CD4-positive, alpha-beta memory T cell (primary cell): ENCODE measurements around the gene SLC35F5. TPM values are rescaled to one million over a fixed set of nuclear protein-coding genes. Genes with fewer than 3 reads are reported as not detected.
A peak's percentile ranks its signal among the peaks of the same experiment; 100 is the strongest.
"Not testable (repeated sequence)": the region's sequence is repeated elsewhere in the genome, so short reads cannot be mapped to it uniquely, and the experiment has no call there.

Experiments
- CTCF ChIA-PET: fragments of 350-600 bp; sonication (Branson Sonifier 250); formaldehyde crosslinking; loops from one replicate; lab custom pipeline; 2021; ENCODE audit warnings: inconsistent platforms; ENCODE audit not compliant: partially characterized antibody; lab: Charles Lee
- POLR2A ChIA-PET: fragments of 350-600 bp; sonication (Branson Sonifier 250); formaldehyde crosslinking; loops from one replicate; lab custom pipeline; 2021; ENCODE audit not compliant: partially characterized antibody; lab: Charles Lee
- DNase-seq, 5 donors: peaks; one replicate each; pipeline versions ENCODE4 v3.0.0 to v3.0.0-alpha.2; 2020 to 2022; ENCODE audit warnings: mixed read lengths in 1 of 5
- H3K27ac ChIP-seq: one replicate; pipeline ENCODE4 v1.7.0; 2013; ENCODE audit warnings: low read depth, low read length
- H3K27me3 ChIP-seq: 2 replicates; pipeline ENCODE4 v1.7.0; 2013; ENCODE audit warnings: mild to moderate bottlenecking, low read length, moderate library complexity; ENCODE audit not compliant: insufficient read depth
- H3K36me3 ChIP-seq: 2 replicates; pipeline ENCODE4 v1.7.0; 2013; ENCODE audit warnings: mild to moderate bottlenecking, low read length, moderate library complexity; ENCODE audit not compliant: insufficient read depth
- H3K4me1 ChIP-seq: 2 replicates; pipeline ENCODE4 v1.7.0; 2013; ENCODE audit warnings: mild to moderate bottlenecking, low read length, moderate library complexity; ENCODE audit not compliant: insufficient read depth
- H3K4me3 ChIP-seq, 2 donors: one replicate each; pipeline ENCODE4 v1.7.0; 2013; ENCODE audit warnings: low read length in 2 of 2, mild to moderate bottlenecking in 1 of 2
- H3K9me3 ChIP-seq, 2 donors: one replicate each; pipeline ENCODE4 v1.7.0; 2013; ENCODE audit warnings: low read length in 2 of 2, control low read depth in 1 of 2; ENCODE audit not compliant: control insufficient read depth in 1 of 2
- H3K27ac Mint-ChIP-seq, 7 donors: one replicate each; pipeline ENCODE4 v1.8.0; 2020 to 2021; ENCODE audit warnings: mixed read lengths in 7 of 7, mild to moderate bottlenecking in 6 of 7, inconsistent platforms in 3 of 7, moderate library complexity in 3 of 7
- H3K27me3 Mint-ChIP-seq, 2 donors: one replicate each; pipeline ENCODE4 v1.8.0; 2020 to 2021; ENCODE audit warnings: mixed read lengths in 2 of 2
- H3K36me3 Mint-ChIP-seq, 2 donors: one replicate each; pipeline ENCODE4 v1.8.0; 2020 to 2021; ENCODE audit warnings: mixed read lengths in 2 of 2, inconsistent platforms in 1 of 2, mild to moderate bottlenecking in 1 of 2
- H3K4me1 Mint-ChIP-seq, 4 donors: one replicate each; pipeline ENCODE4 v1.8.0; 2020 to 2021; ENCODE audit warnings: mixed read lengths in 4 of 4, mild to moderate bottlenecking in 1 of 4
- H3K4me3 Mint-ChIP-seq, 8 donors: one replicate each; pipeline ENCODE4 v1.8.0; 2020 to 2021; ENCODE audit warnings: mixed read lengths in 8 of 8, mild to moderate bottlenecking in 7 of 8, moderate library complexity in 6 of 8, inconsistent platforms in 3 of 8
- H3K9me3 Mint-ChIP-seq, 8 donors: one replicate each; pipeline ENCODE4 v1.8.0; 2020 to 2021; ENCODE audit warnings: mixed read lengths in 8 of 8, mild to moderate bottlenecking in 5 of 8, inconsistent platforms in 3 of 8, moderate library complexity in 1 of 8
- intact Hi-C: fragments of 100-400 bp; cut with micrococcal nuclease; formaldehyde crosslinking; loops from one replicate; pipeline ENCODE4 v1.15.1; 2023
- polyA plus RNA-seq, 2 donors: library from polyadenylated mRNA; unstranded; fragments of 300-500 nt; fragmentation: Illumina TruSeq; gene quantifications; one replicate each; pipeline ENCODE4 v1.2.3, GENCODE V29; 2021
- total RNA-seq, 2 experiments: library from RNA; stranded (reverse); gene quantifications; one replicate each; pipeline ENCODE4 v1.2.3, GENCODE V29; 2021

The SLC35F5 gene
- total and polyA plus RNA-seq, 4 experiments from 2014 or later, result 4.5 to 30.9 (median 17.9) TPM

DNA sequence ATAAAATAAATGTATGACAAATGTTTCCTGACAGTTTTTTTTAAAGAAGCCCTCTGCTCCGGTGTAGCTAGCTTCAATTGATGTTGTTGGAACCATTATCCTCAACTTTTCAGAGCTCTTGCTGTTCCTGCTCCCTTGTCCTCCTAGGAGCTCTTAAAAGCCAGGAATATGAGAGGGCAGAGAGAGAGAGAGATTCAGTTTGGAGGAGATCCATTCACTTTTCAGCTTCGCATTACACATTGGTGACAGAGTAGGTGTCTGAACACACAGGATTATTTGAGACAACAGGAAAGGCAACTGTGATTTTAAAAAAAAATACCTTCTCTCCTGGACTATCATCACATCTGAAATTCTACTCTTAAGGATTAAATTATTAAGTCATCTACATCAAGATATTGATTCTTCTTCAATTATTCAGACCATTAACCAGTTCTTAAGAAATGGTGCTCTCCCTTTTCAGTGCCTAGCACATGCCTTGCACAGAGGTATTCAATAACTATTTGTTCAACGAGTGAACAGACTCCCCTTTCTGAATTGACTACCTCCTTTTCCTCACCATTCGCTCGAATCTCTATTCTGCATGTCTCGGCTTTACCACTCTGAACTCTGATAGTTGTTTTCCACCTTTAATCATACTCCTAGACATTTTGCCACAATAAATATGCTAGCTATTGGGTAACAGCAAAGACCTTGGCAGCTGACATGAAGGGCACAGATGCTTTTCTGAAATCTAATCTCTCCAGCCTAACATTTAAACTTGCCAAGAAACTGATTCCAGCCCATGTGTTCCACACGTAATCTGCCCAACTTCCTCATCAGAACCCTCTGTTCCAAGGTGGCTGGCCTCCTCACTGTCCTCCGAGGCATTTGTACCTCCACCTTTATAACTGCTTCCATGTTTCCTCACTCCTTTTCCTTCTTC is 28.6 kb upstream of the SLC35F5 start:
- Mint-ChIP-seq H3K9me3 (peaks cover 0 to 4% (median 1%) of the 10 kb centered on the region in 8 donors), H3K27me3 (peaks cover 0 to 5% of the 10 kb centered on the region in 2 donors), H3K27ac (no peak overlapping the region), H3K36me3 (no peaks in the 10 kb centered on the region), H3K4me1 (peaks cover 0 to 6% (median 4%) of the 10 kb centered on the region in 4 donors), H3K4me3 (no peak overlapping the region)
- intact Hi-C loops, result no loop called here
- no peak overlapping the region for H3K4me3 ChIP-seq
- ChIA-PET CTCF (no interaction called here), POLR2A (no interaction called here)
- DNase-seq, result no peak
- no peak overlapping the region for H3K27ac ChIP-seq
- H3K27me3 ChIP-seq, result no peaks in the 10 kb centered on the region
- H3K36me3 ChIP-seq, result no peaks in the 10 kb centered on the region
- peaks cover 5% of the 10 kb centered on the region for H3K4me1 ChIP-seq
- H3K9me3 ChIP-seq, result no peaks in the 10 kb centered on the region

GRCh38 chr2:113780472-113780871 is 24.0 kb upstream of the SLC35F5 start:
- Mint-ChIP-seq H3K4me1 (peaks cover 0 to 7% (median 7%) of the 10 kb centered on the region in 4 donors), H3K36me3 (no peaks in the 10 kb centered on the region), H3K9me3 (peaks cover 0 to 3% (median 0%) of the 10 kb centered on the region in 8 donors), H3K27ac (peak overlapping the region in 1 of 7 donors; percentile 32), H3K27me3 (peaks cover 0 to 5% of the 10 kb centered on the region in 2 donors), H3K4me3 (no peak overlapping the region)
- Histone ChIP-seq H3K27me3 (no peaks in the 10 kb centered on the region), H3K4me3 (no peak overlapping the region), H3K9me3 (no peaks in the 10 kb centered on the region), H3K27ac (no peak overlapping the region), H3K36me3 (no peaks in the 10 kb centered on the region), H3K4me1 (peaks cover 6% of the 10 kb centered on the region)
- POLR2A ChIA-PET, result no interaction called here
- intact Hi-C loops, result no loop called here
- no peak for DNase-seq
- CTCF ChIA-PET, result no interaction called here

GRCh38 chr2:113777371-113777770 is 20.9 kb upstream of the SLC35F5 start:
- peaks cover 0 to 3% (median 0%) of the 10 kb centered on the region in 8 donors for H3K9me3 Mint-ChIP-seq
- peaks cover 6% of the 10 kb centered on the region for H3K4me1 ChIP-seq
- H3K27me3 ChIP-seq, result no peaks in the 10 kb centered on the region
- H3K4me1 Mint-ChIP-seq, result peaks cover 0 to 7% (median 7%) of the 10 kb centered on the region in 4 donors
- ChIA-PET POLR2A (no interaction called here), CTCF (no interaction called here)
- H3K4me3 ChIP-seq, result no peak overlapping the region
- H3K36me3 ChIP-seq, result no peaks in the 10 kb centered on the region
- intact Hi-C loops, result no loop called here
- H3K4me3 Mint-ChIP-seq, result no peak overlapping the region
- H3K27ac ChIP-seq, result no peak overlapping the region
- no peak overlapping the region for H3K27ac Mint-ChIP-seq
- no peaks in the 10 kb centered on the region for H3K36me3 Mint-ChIP-seq
- H3K9me3 ChIP-seq, result no peaks in the 10 kb centered on the region
- H3K27me3 Mint-ChIP-seq, result no peaks in the 10 kb centered on the region
- no peak for DNase-seq

DNA sequence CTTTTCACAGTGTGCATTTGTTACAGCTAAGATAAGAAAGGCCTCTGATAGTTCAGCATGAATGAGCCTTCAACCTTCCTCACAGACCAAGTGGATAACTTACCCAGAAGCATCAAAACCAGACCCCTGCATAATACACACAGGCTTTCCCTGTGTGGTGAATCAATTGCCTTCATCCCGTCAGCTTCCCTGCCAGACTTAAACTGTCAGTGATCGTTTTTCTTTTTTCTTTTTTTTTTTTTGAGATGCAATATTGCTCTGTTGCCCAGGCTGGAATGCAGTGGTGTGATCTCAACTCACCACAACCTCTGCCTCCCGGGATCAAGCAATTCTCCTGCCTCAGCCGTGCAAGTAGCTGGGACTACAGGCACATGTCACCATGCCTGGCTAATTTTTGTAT is 20.5 kb upstream of the SLC35F5 start:
- H3K4me3 ChIP-seq, result no peak overlapping the region
- DNase-seq, result no peak
- H3K36me3 ChIP-seq, result no peaks in the 10 kb centered on the region
- no peaks in the 10 kb centered on the region for H3K9me3 ChIP-seq
- peaks cover 6% of the 10 kb centered on the region for H3K4me1 ChIP-seq
- POLR2A ChIA-PET, result no interaction called here
- no peaks in the 10 kb centered on the region for H3K27me3 ChIP-seq
- H3K9me3 Mint-ChIP-seq, result peaks cover 0 to 3% (median 0%) of the 10 kb centered on the region in 8 donors
- peaks cover 0 to 7% (median 7%) of the 10 kb centered on the region in 4 donors for H3K4me1 Mint-ChIP-seq
- H3K27ac ChIP-seq, result no peak overlapping the region
- intact Hi-C loops, result no loop called here
- CTCF ChIA-PET, result no interaction called here
- no peak overlapping the region for H3K4me3 Mint-ChIP-seq
- H3K27ac Mint-ChIP-seq, result no peak overlapping the region
- H3K27me3 Mint-ChIP-seq, result no peaks in the 10 kb centered on the region
- H3K36me3 Mint-ChIP-seq, result no peaks in the 10 kb centered on the region

GRCh38 chr2:113774616-113775015 is 18.2 kb upstream of the SLC35F5 start:
- H3K36me3 Mint-ChIP-seq, H3K9me3 Mint-ChIP-seq, intact Hi-C loops, H3K4me1 Mint-ChIP-seq, H3K4me1 ChIP-seq, CTCF ChIA-PET, H3K27ac ChIP-seq, H3K4me3 ChIP-seq, H3K4me3 Mint-ChIP-seq, DNase-seq, H3K36me3 ChIP-seq, H3K27me3 Mint-ChIP-seq, H3K9me3 ChIP-seq, H3K27me3 ChIP-seq, H3K27ac Mint-ChIP-seq: not testable (repeated sequence)
- POLR2A ChIA-PET, result interaction anchor here (0.6 kb wide), 1 partner anchor 280 kb away, joined by 3 read pairs; no protein-coding TSS in a partner anchor

- no peaks in the 10 kb centered on the region for H3K9me3 ChIP-seq
- H3K27ac ChIP-seq, result no peak overlapping the region
- ChIA-PET POLR2A (no interaction called here), CTCF (no interaction called here)
- H3K9me3 Mint-ChIP-seq, result no peaks in the 10 kb centered on the region
- H3K4me3 Mint-ChIP-seq, result no peak overlapping the region
- H3K36me3 Mint-ChIP-seq, result no peaks in the 10 kb centered on the region
- no peaks in the 10 kb centered on the region for H3K27me3 ChIP-seq
- DNase-seq, result no peak
- no peaks in the 10 kb centered on the region for H3K36me3 ChIP-seq
- intact Hi-C loops, result no loop called here
- no peak overlapping the region for H3K4me3 ChIP-seq
- no peaks in the 10 kb centered on the region for H3K4me1 Mint-ChIP-seq
- H3K27ac Mint-ChIP-seq, result no peak overlapping the region
- H3K4me1 ChIP-seq, result no peaks in the 10 kb centered on the region
- H3K27me3 Mint-ChIP-seq, result no peaks in the 10 kb centered on the region
Measured at GRCh38 chr2:113770929-113771328, 14.5 kb upstream of the SLC35F5 start.

DNA sequence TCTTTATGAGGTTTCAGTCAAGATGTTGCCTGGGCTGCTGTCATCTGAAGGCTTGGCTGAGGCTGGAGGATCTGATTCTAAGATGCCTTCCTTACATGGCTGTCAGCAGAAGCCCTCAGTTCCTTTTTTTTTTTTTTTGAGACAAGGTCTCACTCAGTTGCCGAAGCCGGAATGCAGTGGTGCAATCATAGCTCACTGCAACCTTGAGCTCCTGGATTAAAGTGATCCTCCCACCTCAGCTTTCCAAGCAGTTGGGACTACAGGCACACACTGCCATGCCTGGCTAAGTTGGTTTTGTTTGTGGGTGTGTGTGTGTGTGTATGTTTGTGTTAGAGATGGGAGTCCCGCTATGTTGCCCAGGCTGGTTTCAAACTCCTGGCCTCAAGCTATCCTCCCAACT is 13.1 kb upstream of the SLC35F5 start:
- Mint-ChIP-seq H3K27me3 (no peaks in the 10 kb centered on the region), H3K4me3 (no peak overlapping the region), H3K4me1 (no peaks in the 10 kb centered on the region), H3K36me3 (no peaks in the 10 kb centered on the region), H3K9me3 (peaks cover 0 to 5% (median 2%) of the 10 kb centered on the region in 8 donors), H3K27ac (no peak overlapping the region)
- H3K9me3 ChIP-seq, result no peaks in the 10 kb centered on the region
- DNase-seq, result no peak
- CTCF ChIA-PET, result interaction anchor here (0.6 kb wide), 1 partner anchor 77 kb away, joined by 3 read pairs; no protein-coding TSS in a partner anchor
- POLR2A ChIA-PET, result interaction anchor here (1.5 kb wide), 1 partner anchor 13 kb away, joined by 5 read pairs; the partner anchor contains the start of gene SLC35F5
- intact Hi-C loops, result no loop called here
- no peaks in the 10 kb centered on the region for H3K4me1 ChIP-seq
- H3K27me3 ChIP-seq, result no peaks in the 10 kb centered on the region
- H3K27ac ChIP-seq, result no peak overlapping the region
- H3K4me3 ChIP-seq, result no peak overlapping the region
- H3K36me3 ChIP-seq, result no peaks in the 10 kb centered on the region
